Measurements from ENCODE around the gene GAS6. TPM values are rescaled to one million over a fixed set of nuclear protein-coding genes. Genes with fewer than 3 reads are reported as not detected.
"Not testable (repeated sequence)": the region's sequence is repeated elsewhere in the genome, so short reads cannot be mapped to it uniquely, and the experiment has no call there.

The GAS6 gene
- total RNA-seq (77.3 and 227 TPM in 2 replicates), polyA plus RNA-seq (267 and 301 TPM in 2 replicates), polyA minus RNA-seq (ENCODE audit: low replicate concordance) (158 and 174 TPM in 2 replicates)
- polyA plus RNA-seq (2012) = 343 and 376 TPM in 2 replicates

DNA sequence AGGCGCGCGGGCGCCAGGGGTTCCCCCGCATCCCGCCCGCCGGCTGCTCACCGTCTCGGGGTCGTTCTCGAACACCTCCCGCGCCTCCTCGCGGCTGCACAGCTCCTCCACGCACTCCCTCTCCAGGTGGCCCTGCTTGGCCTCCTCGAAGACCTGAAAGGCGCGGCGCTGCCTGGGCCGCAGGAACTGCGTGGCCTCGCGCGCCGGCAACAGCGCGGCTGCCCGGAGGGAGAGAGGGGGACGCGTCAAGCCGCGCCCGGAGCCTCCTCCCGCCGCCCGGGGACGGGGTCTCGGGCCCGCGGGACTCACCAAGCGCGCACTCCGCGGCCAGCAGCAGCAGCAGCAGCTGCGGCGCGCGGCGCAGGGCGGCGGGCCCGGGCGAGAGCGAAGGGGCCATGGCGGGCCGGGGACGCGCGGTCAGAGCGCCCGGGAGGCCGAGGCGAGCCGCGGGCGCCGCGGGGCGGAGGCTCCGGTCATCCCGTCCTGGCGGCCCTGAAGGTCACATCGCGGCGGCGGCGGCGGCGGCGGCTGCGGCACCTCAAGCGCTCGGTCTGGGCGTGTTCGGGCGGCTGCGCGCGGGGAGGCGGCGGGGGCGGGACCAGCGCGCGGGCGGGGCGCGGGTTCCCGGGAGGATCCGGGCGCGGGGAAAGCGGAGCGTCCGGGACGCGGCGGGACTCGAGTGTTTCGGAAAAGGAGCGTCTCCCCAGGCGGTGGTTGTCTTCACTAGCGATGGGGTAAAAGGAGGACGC, at the start of gene GAS6:
Gene GAS6, minus strand, starts transcription at position 553 of the 749 bp plus-strand sequence. Its CDS starts 156 bp downstream, at position 397.
- Histone ChIP-seq H3K4me1 (ENCODE audit: control insufficient read depth, extremely low read depth, insufficient read depth, low read length) (peaks cover 5% of the 10 kb centered on the region), H4K20me1 (ENCODE audit: control insufficient read depth, extremely low read depth, insufficient read depth, low read length) (no peaks in the 10 kb centered on the region), H3K36me3 (ENCODE audit: control insufficient read depth, insufficient read depth, low read length) (peaks cover 7% of the 10 kb centered on the region), H3K27me3 (ENCODE audit: control insufficient read depth, insufficient read depth, low read length) (no peaks in the 10 kb centered on the region), H3K27ac (ENCODE audit: insufficient read depth, low read length) (peak within 1 kb of the TSS; percentile 80), H2AFZ (ENCODE audit: low read length) (no peak within 1 kb of the TSS), H3K79me2 (ENCODE audit: control insufficient read depth, insufficient read depth, low read length) (peaks cover 57% of the 10 kb centered on the region), H3K9ac (ENCODE audit: insufficient read depth, low read length) (peak within 1 kb of the TSS; percentile 95), H3K4me3 (replicated peaks in 1 of 4; ENCODE audit: control extremely low read depth in 1 of 4, insufficient read depth in 1 of 4, low read depth in 3 of 4, low read length in 4 of 4) (peak within 1 kb of the TSS; percentile 67 to 94 (median 79)), H3K4me2 (ENCODE audit: extremely low read depth, insufficient read depth, low read length) (peak within 1 kb of the TSS; percentile 91), H3K9me3 (ENCODE audit: control insufficient read depth, insufficient read depth, low read depth, low read length) (no peaks in the 10 kb centered on the region)
- TF ChIP-seq EZH2 (IDR thresholded peaks at IDR 0.05; ENCODE audit: low read length, missing control alignments) = no peak
- TF ChIP-seq CTCF (conservative IDR thresholded peaks at IDR 0.05 in 1 of 2, IDR thresholded peaks at IDR 0.05 in 1 of 2; ENCODE audit: low read depth in 1 of 2, low read length in 2 of 2) = no peak
- DNase-seq (ENCODE audit: low read depth in 2 of 2) = peak; percentile 21 to 51

DNA sequence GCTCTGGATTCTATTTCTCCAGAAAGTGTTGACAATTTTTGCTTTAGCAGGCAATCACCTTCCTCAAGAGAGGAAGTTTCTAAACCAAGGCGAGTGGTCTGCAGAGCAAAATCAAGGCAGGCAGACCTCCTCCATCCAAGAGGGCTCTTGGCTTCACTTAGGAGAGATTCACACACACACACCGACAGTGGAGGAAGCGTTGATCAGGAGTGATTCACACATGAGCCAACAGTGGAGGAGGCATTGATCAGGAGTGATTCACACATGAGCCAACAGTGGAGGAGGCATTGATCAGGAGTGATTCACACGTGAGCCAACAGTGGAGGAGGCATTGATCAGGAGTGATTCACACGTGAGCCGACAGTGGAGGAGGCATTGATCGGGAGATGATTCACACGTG, 49.5 kb upstream of the GAS6 start:
- H3K79me2 ChIP-seq (ENCODE audit: control insufficient read depth, insufficient read depth, low read length); H3K27ac ChIP-seq (ENCODE audit: insufficient read depth, low read length); H3K4me2 ChIP-seq (ENCODE audit: extremely low read depth, insufficient read depth, low read length); H3K36me3 ChIP-seq (ENCODE audit: control insufficient read depth, insufficient read depth, low read length); H3K9ac ChIP-seq (ENCODE audit: insufficient read depth, low read length); H3K9me3 ChIP-seq (ENCODE audit: control insufficient read depth, insufficient read depth, low read depth, low read length); H3K27me3 ChIP-seq (ENCODE audit: control insufficient read depth, insufficient read depth, low read length); H4K20me1 ChIP-seq (ENCODE audit: control insufficient read depth, extremely low read depth, insufficient read depth, low read length); H3K4me1 ChIP-seq (ENCODE audit: control insufficient read depth, extremely low read depth, insufficient read depth, low read length); H3K4me3 ChIP-seq (replicated peaks in 1 of 4; ENCODE audit: control extremely low read depth in 1 of 4, insufficient read depth in 1 of 4, low read depth in 3 of 4, low read length in 4 of 4); H2AFZ ChIP-seq (ENCODE audit: low read length): not testable (repeated sequence)
- peak in 1 of 2 donors; percentile 68 for DNase-seq (ENCODE audit: low read depth in 2 of 2)

- no peak overlapping the region for H3K4me2 ChIP-seq (ENCODE audit: extremely low read depth, insufficient read depth, low read length)
- no peak for TF ChIP-seq CTCF (conservative IDR thresholded peaks at IDR 0.05 in 1 of 2, IDR thresholded peaks at IDR 0.05 in 1 of 2; ENCODE audit: low read depth in 1 of 2, low read length in 2 of 2)
- TF ChIP-seq EZH2 (IDR thresholded peaks at IDR 0.05; ENCODE audit: low read length, missing control alignments) = no peak
- H3K9me3 ChIP-seq (ENCODE audit: control insufficient read depth, insufficient read depth, low read depth, low read length) = no peaks in the 10 kb centered on the region
- H4K20me1 ChIP-seq (ENCODE audit: control insufficient read depth, extremely low read depth, insufficient read depth, low read length) = no peaks in the 10 kb centered on the region
- H2AFZ ChIP-seq (ENCODE audit: low read length) = no peak overlapping the region
- H3K27me3 ChIP-seq (ENCODE audit: control insufficient read depth, insufficient read depth, low read length) = no peaks in the 10 kb centered on the region
- no peak overlapping the region for H3K9ac ChIP-seq (ENCODE audit: insufficient read depth, low read length)
- H3K27ac ChIP-seq (ENCODE audit: insufficient read depth, low read length) = no peak overlapping the region
- H3K4me3 ChIP-seq (replicated peaks in 1 of 4; ENCODE audit: control extremely low read depth in 1 of 4, insufficient read depth in 1 of 4, low read depth in 3 of 4, low read length in 4 of 4) = no peak overlapping the region
- no peaks in the 10 kb centered on the region for H3K36me3 ChIP-seq (ENCODE audit: control insufficient read depth, insufficient read depth, low read length)
- peaks cover 5% of the 10 kb centered on the region for H3K4me1 ChIP-seq (ENCODE audit: control insufficient read depth, extremely low read depth, insufficient read depth, low read length)
- H3K79me2 ChIP-seq (ENCODE audit: control insufficient read depth, insufficient read depth, low read length) = no peaks in the 10 kb centered on the region
- DNase-seq (ENCODE audit: low read depth in 2 of 2) = peak in 1 of 2 donors; percentile 54
Observed at GRCh38 chr13:113912596-113912995, 48.7 kb upstream of the GAS6 start.
